ENCODE data around the gene OGFOD3.
"Not testable (repeated sequence)": the region's sequence is repeated elsewhere in the genome, so short reads cannot be mapped to it uniquely, and the experiment has no call there.

The OGFOD3 gene

GRCh38 chr17:82433560-82434215 is 15.3 kb upstream of the OGFOD3 start:
- no peak for DNase-seq (ENCODE audit: low read depth)

GRCh38 chr17:82432017-82432416 is 13.6 kb upstream of the OGFOD3 start:
- no peak for DNase-seq (ENCODE audit: low read depth)

- DNase-seq (ENCODE audit: low read depth) = no peak
These were observed 11.4 kb upstream of the OGFOD3 start for GRCh38 chr17:82429824-82430223.

GRCh38 chr17:82428546-82428945 is 10.2 kb upstream of the OGFOD3 start:
- no peak for DNase-seq (ENCODE audit: low read depth)

- no peak for DNase-seq (ENCODE audit: low read depth)
These were observed 6.4 kb upstream of the OGFOD3 start for GRCh38 chr17:82424863-82425159.

- DNase-seq (ENCODE audit: low read depth) = no peak
These were observed 5.8 kb upstream of the OGFOD3 start for GRCh38 chr17:82424001-82424862.

GRCh38 chr17:82419540-82419939 is 1.2 kb upstream of the OGFOD3 start:
- DNase-seq (ENCODE audit: low read depth) = no peak

GRCh38 chr17:82416771-82417170 is 1.6 kb downstream of the OGFOD3 start:
- no peak for DNase-seq (ENCODE audit: low read depth)

GRCh38 chr17:82416264-82416663 is 2.1 kb downstream of the OGFOD3 start:
- DNase-seq (ENCODE audit: low read depth) = no peak

- no peak for DNase-seq (ENCODE audit: low read depth)
These were observed 2.6 kb downstream of the OGFOD3 start for GRCh38 chr17:82415786-82416185.

- DNase-seq (ENCODE audit: low read depth) = no peak
These were observed 3.0 kb downstream of the OGFOD3 start for GRCh38 chr17:82415336-82415735.

GRCh38 chr17:82414548-82415281 is 3.7 kb downstream of the OGFOD3 start:
- DNase-seq (ENCODE audit: low read depth) = no peak

GRCh38 chr17:82412535-82413520 is 5.6 kb downstream of the OGFOD3 start:
- no peak for DNase-seq (ENCODE audit: low read depth)

GRCh38 chr17:82412081-82412480 is 6.3 kb downstream of the OGFOD3 start:
- DNase-seq (ENCODE audit: low read depth) = not testable (repeated sequence)

GRCh38 chr17:82411396-82412053 is 6.9 kb downstream of the OGFOD3 start:
- no peak for DNase-seq (ENCODE audit: low read depth)

GRCh38 chr17:82410014-82410716 is 8.2 kb downstream of the OGFOD3 start:
- no peak for DNase-seq (ENCODE audit: low read depth)

GRCh38 chr17:82408938-82409318 is 9.5 kb downstream of the OGFOD3 start:
- no peak for DNase-seq (ENCODE audit: low read depth)

- DNase-seq (ENCODE audit: low read depth) = no peak
These were observed 10.0 kb downstream of the OGFOD3 start for GRCh38 chr17:82408288-82408937.

GRCh38 chr17:82407255-82407654 is 11.1 kb downstream of the OGFOD3 start:
- DNase-seq (ENCODE audit: low read depth) = no peak

GRCh38 chr17:82406131-82406671 is 12.2 kb downstream of the OGFOD3 start:
- DNase-seq (ENCODE audit: low read depth) = no peak

Measured in HS-27A (cell line).